H1 (cell line): Measurements from ENCODE around the gene C4B. TPM values are rescaled to one million over a fixed set of nuclear protein-coding genes. Genes with fewer than 3 reads are reported as not detected.

Experiments
- CTCF ChIA-PET: fragments of 300-600 bp; sonication (Branson Sonifier 250); formaldehyde crosslinking; loops from one replicate; lab custom pipeline; 2021; ENCODE audit not compliant: partially characterized antibody; lab: Charles Lee
- POLR2A ChIA-PET: fragments of 300-600 bp; sonication (Branson Sonifier 250); formaldehyde crosslinking; loops from one replicate; lab custom pipeline; 2021; ENCODE audit warnings: inconsistent platforms; ENCODE audit not compliant: partially characterized antibody; lab: Charles Lee
- DNase-seq, 2 experiments: peaks; one replicate each; pipeline versions ENCODE4 v3.0.0 to v3.0.0-alpha.2; 2010 to 2022; ENCODE audit warnings: low spot score in 2 of 2, low read depth in 1 of 2, mixed read lengths in 1 of 2
- FAIRE-seq: peaks from 2 replicates; lab custom pipeline; 2011; peaks lifted over from hg19 to GRCh38; lab: Jason Lieb, UNC
- H2AFZ ChIP-seq: 2 replicates; pipeline ENCODE4 v1.8.1; 2012; ENCODE audit warnings: low read length, inconsistent platforms
- H2AK5ac ChIP-seq: 2 replicates; pipeline ENCODE4 v1.6.1; 2013; ENCODE audit warnings: low read depth, low read length
- H2BK120ac ChIP-seq: replicated peaks from 2 replicates; pipeline ENCODE3; 2013; ENCODE audit warnings: low read depth, low read length, inconsistent platforms
- H2BK12ac ChIP-seq: 2 replicates; pipeline ENCODE4 v1.6.1; 2013; ENCODE audit warnings: low read depth, low read length
- H2BK15ac ChIP-seq: 2 replicates; pipeline ENCODE4 v1.6.1; 2013; ENCODE audit warnings: low read length
- H2BK20ac ChIP-seq: 2 replicates; pipeline ENCODE4 v1.6.1; 2013; ENCODE audit warnings: low read length
- H2BK5ac ChIP-seq: 2 replicates; pipeline ENCODE4 v1.6.1; 2013; ENCODE audit warnings: low read depth, low read length
- H3K14ac ChIP-seq: 2 replicates; pipeline ENCODE4 v1.6.1; 2013; ENCODE audit warnings: inconsistent platforms; ENCODE audit not compliant: insufficient read length
- H3K18ac ChIP-seq: 2 replicates; pipeline ENCODE4 v1.6.1; 2013; ENCODE audit warnings: low read length; ENCODE audit errors: extremely low read depth
- H3K23ac ChIP-seq: 2 replicates; pipeline ENCODE4 v1.6.1; 2013; ENCODE audit warnings: inconsistent platforms; ENCODE audit not compliant: insufficient read length
- H3K23me2 ChIP-seq: 2 replicates; pipeline ENCODE4 v1.6.1; 2013; ENCODE audit warnings: low read depth, low read length
- H3K27ac ChIP-seq: 2 replicates; pipeline ENCODE4 v1.6.1; 2011; ENCODE audit warnings: low read depth, low read length, inconsistent platforms
- H3K27me3 ChIP-seq, 4 experiments: replicated peaks in 1 of 4; 1 replicate in 1 of 4; 2 replicates in 3 of 4; pipeline versions ENCODE4 v1.6.1 to v1.8.1; 2011 to 2013; ENCODE audit warnings: low read length in 3 of 4, mild to moderate bottlenecking in 3 of 4, inconsistent platforms in 2 of 4, mixed read lengths in 2 of 4, moderate library complexity in 1 of 4; ENCODE audit not compliant: control insufficient read depth in 3 of 4, insufficient read depth in 3 of 4; ENCODE audit errors: extremely low read depth in 1 of 4
- H3K36me3 ChIP-seq, 4 experiments: 2 replicates each; pipeline versions ENCODE4 v1.6.1 to v1.8.1; 2011 to 2013; ENCODE audit warnings: mild to moderate bottlenecking in 4 of 4, low read length in 3 of 4, moderate library complexity in 2 of 4, control low read depth in 1 of 4, inconsistent platforms in 1 of 4; ENCODE audit not compliant: insufficient read depth in 4 of 4, control insufficient read depth in 2 of 4
- H3K4ac ChIP-seq: replicated peaks from 2 replicates; pipeline ENCODE3; 2013; ENCODE audit warnings: low read length, low read depth, mixed read lengths, inconsistent platforms; ENCODE audit not compliant: insufficient read length
- H3K4me1 ChIP-seq, 4 experiments: replicated peaks in 1 of 4; 1 replicate in 1 of 4; 2 replicates in 3 of 4; pipeline versions ENCODE4 v1.6.1 to v1.8.1; 2011 to 2013; ENCODE audit warnings: low read length in 3 of 4, inconsistent platforms in 2 of 4, mixed read lengths in 1 of 4; ENCODE audit not compliant: insufficient read depth in 4 of 4, control insufficient read depth in 3 of 4
- H3K4me2 ChIP-seq, 2 experiments: 2 replicates each; pipeline versions ENCODE4 v1.6.1 to v1.8.1; 2011 to 2013; ENCODE audit warnings: low read depth in 2 of 2, low read length in 2 of 2, control low read depth in 1 of 2, inconsistent platforms in 1 of 2, mild to moderate bottlenecking in 1 of 2; ENCODE audit not compliant: insufficient read depth in 1 of 2
- H3K4me3 ChIP-seq, 4 experiments: fragments of 200-600, 300-600 bp in 1 of 4; sonication (generic), shearing (Covaris generic), sonication (Bioruptor Twin) in 1 of 4; 2 replicates each; pipeline versions ENCODE4 v1.5.1 to v1.8.1; 2011 to 2016; ENCODE audit warnings: low read length in 4 of 4, low read depth in 3 of 4, control low read depth in 2 of 4, inconsistent platforms in 2 of 4, mild to moderate bottlenecking in 2 of 4, mixed read lengths in 1 of 4, moderate library complexity in 1 of 4; ENCODE audit not compliant: insufficient read depth in 2 of 4; ENCODE audit errors: extremely low read depth in 1 of 4
- H3K56ac ChIP-seq: replicated peaks from 2 replicates; pipeline ENCODE3; 2013; ENCODE audit warnings: low read depth, mild to moderate bottlenecking, mixed read lengths, low read length, inconsistent platforms; ENCODE audit not compliant: insufficient read length
- H3K79me1 ChIP-seq: 2 replicates; pipeline ENCODE4 v1.6.1; 2013; ENCODE audit warnings: low read depth, low read length, control low read depth
- H3K79me2 ChIP-seq, 2 experiments: 2 replicates each; pipeline versions ENCODE4 v1.6.1 to v1.8.1; 2012 to 2013; ENCODE audit warnings: low read length in 2 of 2, mild to moderate bottlenecking in 2 of 2, inconsistent platforms in 1 of 2; ENCODE audit not compliant: insufficient read depth in 2 of 2, control insufficient read depth in 1 of 2
- H3K9ac ChIP-seq, 4 experiments: replicated peaks in 1 of 4; 1 replicate in 1 of 4; 2 replicates in 3 of 4; pipeline versions ENCODE4 v1.6.1 to v1.8.1; 2011 to 2013; ENCODE audit warnings: low read depth in 3 of 4, low read length in 3 of 4, control low read depth in 2 of 4, mild to moderate bottlenecking in 2 of 4, moderate library complexity in 2 of 4, inconsistent platforms in 1 of 4; ENCODE audit errors: extremely low read depth in 1 of 4
- H3K9me3 ChIP-seq, 2 experiments: 2 replicates each; pipeline versions ENCODE4 v1.6.1 to v1.8.1; 2012 to 2013; ENCODE audit warnings: mild to moderate bottlenecking in 2 of 2, moderate library complexity in 2 of 2, control low read depth in 1 of 2, inconsistent platforms in 1 of 2, low read depth in 1 of 2, low read length in 1 of 2, mixed read lengths in 1 of 2; ENCODE audit not compliant: insufficient read depth in 2 of 2
- H4K20me1 ChIP-seq, 2 experiments: replicated peaks in 1 of 2; 2 replicates each; pipeline versions ENCODE3 to v1.8.1; 2011 to 2013; ENCODE audit warnings: inconsistent platforms in 2 of 2, low read length in 2 of 2, mild to moderate bottlenecking in 1 of 2; ENCODE audit not compliant: insufficient read depth in 2 of 2, control insufficient read depth in 1 of 2
- H4K5ac ChIP-seq: 2 replicates; pipeline ENCODE4 v1.6.1; 2013; ENCODE audit warnings: low read length, low read depth, mixed read lengths, inconsistent platforms; ENCODE audit not compliant: insufficient read length
- H4K8ac ChIP-seq: 2 replicates; pipeline ENCODE4 v1.8.0; 2013; ENCODE audit warnings: mild to moderate bottlenecking, moderate library complexity, low read length, inconsistent platforms; ENCODE audit not compliant: insufficient read depth; ENCODE audit errors: extremely low read depth
- H4K91ac ChIP-seq: replicated peaks from 2 replicates; pipeline ENCODE3; 2013; ENCODE audit warnings: low read length, mixed read lengths, inconsistent platforms; ENCODE audit not compliant: insufficient read length
- ATF2 ChIP-seq: IDR thresholded peaks from 2 replicates; pipeline ENCODE4 v1.6.1; 2012; ENCODE audit warnings: low read length, inconsistent platforms
- BCL11A ChIP-seq, 2 experiments: IDR thresholded peaks; one replicate each; pipeline ENCODE4 v1.6.1; 2011; ENCODE audit warnings: low read depth in 2 of 2, low read length in 2 of 2, mild to moderate bottlenecking in 2 of 2
- CEBPB ChIP-seq: IDR thresholded peaks from 2 replicates; pipeline ENCODE4 v1.6.1; 2012; ENCODE audit warnings: low read depth, low read length
- GTF2F1 ChIP-seq: IDR thresholded peaks from 2 replicates; pipeline ENCODE4 v1.6.1; 2012; ENCODE audit warnings: low read depth, low read length, improper control_type of control experiment, borderline replicate concordance
- HDAC2 ChIP-seq, 2 experiments: fragments of 300-600 bp in 1 of 2; sonication (generic) in 1 of 2; IDR thresholded peaks; 2 replicates each; pipeline ENCODE4 v1.6.1; 2011 to 2012; ENCODE audit warnings: low read depth in 2 of 2, low read length in 2 of 2, mild to moderate bottlenecking in 2 of 2, moderate library complexity in 2 of 2, borderline replicate concordance in 1 of 2, inconsistent platforms in 1 of 2
- KDM4A ChIP-seq: IDR thresholded peaks from one replicate; pipeline ENCODE4 v1.7.1; 2012; ENCODE audit warnings: low read depth, mild to moderate bottlenecking, moderate library complexity, low read length, inconsistent platforms; ENCODE audit not compliant: severe bottlenecking
- MAFK ChIP-seq: IDR thresholded peaks from 2 replicates; pipeline ENCODE4 v1.6.1; 2012; ENCODE audit warnings: low read depth, mild to moderate bottlenecking, improper control_type of control experiment, low read length
- SIN3A ChIP-seq, 2 experiments: IDR thresholded peaks in 1 of 2; conservative IDR thresholded peaks in 1 of 2; 2 replicates each; pipeline ENCODE4 v1.6.1; 2011 to 2012; ENCODE audit warnings: low read length in 2 of 2, improper control_type of control experiment in 1 of 2, low read depth in 1 of 2, mild to moderate bottlenecking in 1 of 2
- SIRT6 ChIP-seq: IDR thresholded peaks from one replicate; pipeline ENCODE4 v1.7.1; 2012; ENCODE audit warnings: low read length, inconsistent platforms
- WGBS, 2 experiments: shearing (Covaris generic) in 1 of 2; methylation state at CpG; one replicate each; pipeline versions ENCODE4 v1.1.6 to v1.1.7; 2013 to 2015; ENCODE audit warnings: low lambda C conversion rate in 2 of 2, mixed read lengths in 2 of 2, inconsistent platforms in 1 of 2, low coverage in 1 of 2, missing lambda C conversion rate in 1 of 2; ENCODE audit not compliant: insufficient replicate concordance in 2 of 2, insufficient coverage in 1 of 2, insufficient read length in 1 of 2; ENCODE audit errors: extremely low coverage in 1 of 2, missing lambda C conversion rate in 1 of 2; 5-methylcytosine and 5-hydroxymethylcytosine counted together
- polyA plus RNA-seq, 7 experiments: library from polyadenylated mRNA; depleted of rRNA in 3 of 7; stranded (reverse) in 5 of 7; unstranded in 2 of 7; fragments of >200 nt in 5 of 7; fragments of 200-250 nt in 2 of 7; gene quantifications; 1 replicate in 5 of 7; 2 replicates in 1 of 7; 4 replicates in 1 of 7; pipeline versions ENCODE4 v1.2.1 to v1.2.3, GENCODE V29; 2011 to 2013; ENCODE audit warnings: missing spikeins in 2 of 7, mixed read lengths in 2 of 7
- total RNA-seq: library from RNA; stranded (reverse); fragmentation: NEBNext Ultra II Directional; extraction: Animal tissue kit (Norgen Biotek cat#: 25700); gene quantifications from 2 replicates; pipeline ENCODE4 v1.2.1, GENCODE V29; 2021

The C4B gene
- total and polyA plus RNA-seq, 2 of the 8 experiments (the other 6 are each of a cell fraction or from before 2014, with no cell fraction given): 0.74 to 3.5 TPM

GRCh38 chr6:32058511-32058963 lies 43.9 kb downstream of the C4B start:
- no peak overlapping the region for H2AFZ ChIP-seq
- H4K91ac ChIP-seq: no peak overlapping the region
- no peak overlapping the region for H2BK12ac ChIP-seq
- H4K5ac ChIP-seq: no peak overlapping the region
- no peak overlapping the region for H2BK15ac ChIP-seq
- H4K8ac ChIP-seq: no peak overlapping the region
- H3K23me2 ChIP-seq: no peaks in the 10 kb centered on the region
- no peaks in the 10 kb centered on the region for H3K79me2 ChIP-seq
- H3K14ac ChIP-seq: no peak overlapping the region
- H4K20me1 ChIP-seq: no peaks in the 10 kb centered on the region
- WGBS, 2 experiments: 94% methylated on average over 11 of the region's 11 CpGs; no CpG with 5 or more reads in 1 of the 2 experiments
- ChIA-PET CTCF (interaction anchor here (1.1 to 4.1 kb wide), 2 partner anchors 11 to 12 kb away, joined by 5 to 38 read pairs; no protein-coding TSS in a partner anchor), POLR2A (interaction anchor here (1.7 kb wide), 1 partner anchor 12 kb away, joined by 3 read pairs; no protein-coding TSS in a partner anchor)
- no peak overlapping the region for H3K23ac ChIP-seq
- H2BK20ac ChIP-seq: no peak overlapping the region
- H2BK5ac ChIP-seq: no peak overlapping the region
- no peak overlapping the region for H3K4me3 ChIP-seq
- no peak overlapping the region for H3K27ac ChIP-seq
- H3K4me1 ChIP-seq: no peaks in the 10 kb centered on the region
- H3K56ac ChIP-seq: no peak overlapping the region
- H3K79me1 ChIP-seq: no peaks in the 10 kb centered on the region
- H3K18ac ChIP-seq: no peak overlapping the region
- H3K4ac ChIP-seq: no peak overlapping the region
- FAIRE-seq: no peak
- DNase-seq: no peak
- H3K9me3 ChIP-seq: no peaks in the 10 kb centered on the region
- no peak overlapping the region for H3K4me2 ChIP-seq
- no peak overlapping the region for H2AK5ac ChIP-seq
- H2BK120ac ChIP-seq: no peak overlapping the region
- H3K27me3 ChIP-seq: no peaks in the 10 kb centered on the region
- H3K36me3 ChIP-seq: no peaks in the 10 kb centered on the region
- H3K9ac ChIP-seq: no peak overlapping the region
- no peak for TF ChIP-seq BCL11A (IDR thresholded peaks at IDR 0.05; ENCODE audit: low read depth in 2 of 2, low read length in 2 of 2)
- TF ChIP-seq SIN3A (conservative IDR thresholded peaks at IDR 0.05 in 1 of 2, IDR thresholded peaks at IDR 0.05 in 1 of 2; ENCODE audit: low read depth in 1 of 2, low read length in 2 of 2): no peak
- TF ChIP-seq KDM4A: no peak
- TF ChIP-seq MAFK: no peak
- no peak for TF ChIP-seq ATF2
- no peak for TF ChIP-seq HDAC2 (IDR thresholded peaks at IDR 0.05; ENCODE audit: borderline replicate concordance in 1 of 2, low read depth in 2 of 2, low read length in 2 of 2)
- no peak for TF ChIP-seq CEBPB
- TF ChIP-seq GTF2F1: no peak
- TF ChIP-seq SIRT6: no peak
